H4 (cell line): ENCODE measurements around the gene CXCL3. TPM values are rescaled to one million over a fixed set of nuclear protein-coding genes. Genes with fewer than 3 reads are reported as not detected.
"Not testable (repeated sequence)": the region's sequence is repeated elsewhere in the genome, so short reads cannot be mapped to it uniquely, and the experiment has no call there.

Experiments used
- DNase-seq: peaks from one replicate; pipeline ENCODE4 v3.0.0-alpha.2; 2015; ENCODE audit warnings: low spot score
- total RNA-seq: library from RNA; depleted of rRNA; stranded (reverse); fragments of >200 nt; shearing (Covaris generic); gene quantifications from 2 replicates; pipeline ENCODE4 v1.2.3, GENCODE V29; 2014; rRNA removed

Gene CXCL3
- total RNA-seq = 0.53 and 3.8 TPM in 2 replicates

DNA sequence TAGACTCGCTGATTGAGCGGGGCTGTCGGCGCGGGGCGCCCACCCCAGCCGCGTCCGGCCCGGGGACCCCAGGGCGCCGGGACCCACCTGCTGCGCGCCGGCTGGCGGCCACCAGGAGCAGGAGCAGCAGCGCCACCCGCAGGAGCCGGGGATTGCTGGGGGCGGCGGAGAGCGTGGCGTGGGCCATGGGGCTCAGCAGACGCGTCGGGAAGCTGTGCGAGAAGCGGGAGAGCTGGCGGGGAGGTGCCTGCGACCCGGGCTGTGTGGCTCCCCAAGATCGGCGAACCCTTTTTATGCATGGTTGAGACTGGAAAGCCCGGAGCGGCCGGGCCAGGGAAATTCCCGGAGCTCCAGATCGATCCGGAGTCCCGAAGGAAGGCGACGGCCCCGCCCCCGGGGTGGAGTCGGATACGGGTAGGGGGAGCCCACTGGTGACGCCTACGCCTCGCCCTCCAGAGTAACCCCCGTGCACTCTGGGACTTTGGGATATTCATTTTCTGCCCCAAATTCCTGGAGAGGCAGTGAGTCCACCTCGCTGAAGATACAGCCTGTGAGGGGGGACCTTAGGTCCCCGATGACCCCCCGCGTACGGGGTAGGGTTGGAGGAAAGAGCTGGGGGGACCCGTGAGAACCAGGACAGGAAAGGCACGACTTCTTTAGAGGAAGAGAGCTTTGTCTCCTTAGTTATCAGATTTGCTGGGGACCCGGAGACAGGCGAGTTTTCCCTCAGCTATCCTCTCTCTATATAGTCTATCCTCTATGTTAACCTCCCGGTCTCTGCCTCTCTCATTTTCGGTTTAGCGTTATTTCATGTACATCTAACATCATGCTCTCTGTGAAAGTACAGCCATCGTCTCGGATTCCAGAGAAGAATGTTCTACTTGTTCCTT, at the start of gene CXCL3:
Gene CXCL3, minus strand, starts transcription at position 265 of the 890 bp plus-strand sequence. Its CDS starts 78 bp downstream, at position 187.
- DNase-seq = peak; percentile 36

DNA sequence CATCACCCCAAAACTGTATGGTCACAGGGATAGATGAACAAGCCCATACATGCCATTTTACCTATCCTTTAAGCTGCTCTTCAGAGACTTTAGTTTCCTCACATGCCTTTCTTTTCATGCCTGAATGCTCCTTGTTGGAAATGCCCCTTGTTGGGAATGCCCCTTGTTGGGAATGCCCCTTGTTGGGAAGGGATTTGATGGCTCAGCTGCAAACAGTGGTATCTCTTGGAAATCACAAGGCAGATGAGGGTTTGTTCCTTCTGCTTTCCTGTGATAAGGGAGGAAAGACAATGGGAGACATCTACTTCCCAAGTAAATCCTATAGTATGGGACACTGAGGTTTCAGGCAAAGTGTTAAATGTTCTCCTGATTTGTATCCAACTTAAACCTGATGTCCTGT, 49.0 kb upstream of the CXCL3 start:
- no peak for DNase-seq

DNA sequence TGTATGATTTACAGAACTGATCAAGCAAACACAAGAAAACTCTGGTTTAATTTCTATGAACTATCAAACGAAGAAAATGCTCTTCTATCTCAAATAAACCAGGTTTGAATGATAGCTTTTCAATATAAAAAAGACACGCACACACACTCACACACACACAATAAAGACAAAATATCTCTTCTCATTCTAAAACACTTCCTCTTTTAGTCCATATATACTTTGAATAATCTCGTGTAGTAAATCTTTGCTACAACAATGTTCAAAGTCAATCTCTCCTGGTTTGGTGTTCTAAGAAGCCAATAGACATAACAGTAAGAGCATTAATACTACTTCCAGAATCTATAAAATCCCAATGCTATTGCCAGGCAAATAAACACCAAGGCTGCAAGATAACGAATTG, 47.2 kb upstream of the CXCL3 start:
- no peak for DNase-seq

DNA sequence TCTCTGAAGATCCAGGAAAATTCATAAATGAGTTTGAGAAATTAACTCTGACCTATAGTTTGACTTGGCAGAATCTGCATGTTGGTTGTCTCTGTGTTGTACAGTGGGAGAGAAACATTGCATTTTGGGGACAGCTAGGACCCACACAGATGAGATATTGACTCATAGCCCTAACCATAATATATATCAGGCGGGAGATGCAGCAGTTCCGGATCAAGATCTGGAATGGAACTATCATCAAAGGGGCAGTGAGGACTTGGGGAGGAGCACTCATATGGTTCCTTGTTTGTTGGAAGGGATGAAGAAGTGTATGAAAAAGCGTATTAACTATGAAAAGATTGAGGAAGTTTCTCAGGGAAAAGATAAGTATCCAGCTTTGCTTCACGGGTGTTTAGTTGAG, 46.5 kb upstream of the CXCL3 start:
- no peak for DNase-seq

DNA sequence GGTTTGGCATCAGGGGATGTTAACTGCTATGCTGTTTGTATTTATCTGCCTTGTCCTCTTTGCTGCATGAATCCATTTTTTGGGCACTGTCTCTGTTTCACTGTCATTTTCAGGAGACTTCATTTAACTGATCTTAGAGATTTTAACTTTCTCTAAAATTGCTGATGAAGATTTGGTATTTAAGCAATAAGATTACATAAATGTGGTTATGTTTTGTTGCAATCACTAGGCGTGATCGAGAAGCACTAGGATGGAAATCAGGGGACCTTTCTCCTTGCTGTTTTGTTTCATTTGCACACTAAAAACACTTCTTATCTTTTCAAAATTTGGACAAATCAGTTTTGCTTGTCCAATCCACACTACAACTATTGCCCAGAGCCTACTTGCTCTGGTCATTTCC, 45.1 kb upstream of the CXCL3 start:
- no peak for DNase-seq

DNA sequence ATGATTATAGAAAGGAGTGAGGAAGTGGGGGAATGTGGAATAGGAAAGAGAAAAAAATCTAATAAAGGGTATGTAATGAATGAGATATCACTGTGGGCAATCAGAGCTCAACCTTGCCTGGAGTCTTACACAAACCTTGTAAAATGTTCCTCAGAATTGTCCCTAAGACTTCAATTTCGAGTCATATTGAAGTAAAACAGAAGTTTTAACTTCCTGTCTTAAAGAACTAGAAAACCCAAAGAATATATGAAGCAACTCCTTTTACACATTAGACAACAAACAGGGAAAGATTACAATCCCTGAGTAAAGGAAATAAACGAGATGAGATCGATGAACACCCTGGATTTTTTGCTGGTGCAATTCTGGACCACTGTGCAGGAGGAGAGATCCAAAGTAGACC, 42.5 kb upstream of the CXCL3 start:
- DNase-seq = no peak

DNA sequence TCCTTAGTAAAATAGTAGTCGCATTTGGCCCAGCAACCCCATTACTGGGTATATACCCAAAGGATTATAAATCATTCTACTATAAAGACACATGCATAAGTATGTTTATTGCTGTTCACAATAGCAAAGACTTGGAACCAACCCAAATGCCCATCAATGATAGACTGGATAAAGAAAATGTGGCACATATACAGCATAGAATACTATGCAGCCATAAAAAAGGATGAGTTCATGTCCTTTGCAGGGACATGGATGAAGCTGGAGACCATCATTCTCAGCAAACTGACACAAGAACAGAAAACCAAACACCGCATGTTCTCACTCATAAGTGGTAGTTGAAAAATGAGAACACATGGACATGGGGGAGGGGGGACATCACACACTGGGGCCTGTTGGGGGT, 41.9 kb upstream of the CXCL3 start:
- DNase-seq = not testable (repeated sequence)

DNA sequence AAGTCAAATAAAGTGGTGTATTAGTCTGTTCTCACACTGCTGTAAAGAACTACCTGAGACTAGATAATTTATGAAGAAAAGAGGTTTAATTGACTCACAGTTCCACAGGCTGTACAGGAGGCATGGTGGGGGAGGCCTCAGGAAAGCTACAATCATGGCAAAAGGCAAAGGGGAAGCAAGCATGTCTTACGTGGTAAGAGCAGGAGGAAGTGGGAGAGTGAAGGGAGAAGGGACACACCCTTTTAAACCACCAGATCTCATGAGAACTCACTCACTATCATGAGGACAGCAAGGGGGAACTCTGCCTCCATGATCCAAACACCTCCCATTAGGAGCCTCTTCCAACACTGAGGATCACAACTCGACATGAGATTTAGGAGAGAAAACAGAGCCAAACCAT, 40.5 kb upstream of the CXCL3 start:
- not testable (repeated sequence) for DNase-seq

DNA sequence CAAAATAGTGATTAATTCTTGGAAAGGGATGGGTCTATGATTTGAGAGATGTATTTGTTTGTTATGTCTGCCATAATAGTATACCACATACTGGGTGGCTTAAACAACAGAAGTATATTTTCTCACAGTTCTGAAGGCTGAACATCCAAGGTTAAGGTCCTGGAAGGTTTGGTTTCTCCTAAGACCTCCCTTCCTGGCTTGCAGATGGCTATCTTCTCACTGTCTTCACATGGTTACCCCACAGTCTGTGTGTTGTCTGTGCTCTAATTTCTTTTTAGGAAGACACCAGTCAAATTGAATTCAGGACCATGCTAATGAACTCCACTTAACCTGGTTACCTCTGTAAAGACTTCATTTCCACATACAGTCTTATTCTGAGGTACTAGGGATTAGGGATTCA, 34.9 kb upstream of the CXCL3 start:
- no peak for DNase-seq

DNA sequence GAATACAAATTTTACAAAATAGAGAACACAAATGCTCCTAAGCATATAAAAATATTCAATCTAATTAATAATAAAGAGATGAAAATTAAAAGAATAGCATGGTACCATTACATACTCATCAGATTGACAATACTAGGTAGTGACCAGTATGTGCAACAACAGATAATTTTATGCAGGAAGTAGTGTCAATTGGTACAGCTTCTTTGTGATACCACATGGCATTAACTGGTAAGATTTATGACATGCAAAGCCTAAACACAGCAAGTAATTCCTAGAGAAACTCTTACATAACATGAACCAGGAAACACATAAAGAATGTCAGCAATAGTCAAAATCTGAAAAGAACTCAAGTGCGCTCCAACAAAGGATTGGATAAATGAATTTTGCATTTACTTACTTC, 34.2 kb upstream of the CXCL3 start:
- DNase-seq = no peak

DNA sequence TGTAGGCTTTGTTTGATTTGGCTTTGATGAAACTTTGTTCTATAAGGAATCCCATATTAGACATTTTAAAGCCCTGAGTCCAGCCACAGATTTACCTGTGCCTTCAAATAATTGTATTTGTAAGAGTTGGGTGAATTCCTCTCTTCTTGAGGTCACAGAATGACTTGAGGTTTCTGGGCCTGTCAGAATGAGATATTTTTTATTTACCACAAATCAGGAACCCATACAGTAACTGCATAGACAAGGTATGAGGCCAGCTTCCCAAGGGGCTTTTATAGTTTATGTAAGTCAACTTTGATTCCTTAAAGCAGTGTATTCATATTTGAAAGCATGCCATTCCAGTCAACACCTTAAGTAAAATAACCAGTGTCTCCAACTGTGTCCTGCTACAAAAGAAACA, 29.1 kb upstream of the CXCL3 start:
- DNase-seq = no peak

DNA sequence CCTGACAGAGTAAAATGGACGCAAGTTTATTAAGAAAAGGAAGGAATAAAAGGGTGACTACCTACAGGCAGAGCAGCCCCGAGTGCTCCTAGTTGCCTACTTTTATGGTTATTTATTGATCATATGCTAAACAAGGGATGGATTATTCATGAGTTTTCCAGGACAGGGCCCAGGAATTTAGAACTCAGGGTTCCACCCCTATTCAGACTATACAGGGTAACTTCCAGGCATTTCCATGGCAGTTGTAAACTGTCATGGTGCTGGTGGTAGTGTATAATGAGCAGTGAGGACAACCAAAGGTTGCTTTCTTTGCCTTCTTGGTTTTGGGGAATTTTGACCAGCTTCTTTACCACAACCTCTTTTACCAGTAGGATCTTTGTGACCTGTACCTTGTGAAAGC, 27.7 kb upstream of the CXCL3 start:
- no peak for DNase-seq

DNA sequence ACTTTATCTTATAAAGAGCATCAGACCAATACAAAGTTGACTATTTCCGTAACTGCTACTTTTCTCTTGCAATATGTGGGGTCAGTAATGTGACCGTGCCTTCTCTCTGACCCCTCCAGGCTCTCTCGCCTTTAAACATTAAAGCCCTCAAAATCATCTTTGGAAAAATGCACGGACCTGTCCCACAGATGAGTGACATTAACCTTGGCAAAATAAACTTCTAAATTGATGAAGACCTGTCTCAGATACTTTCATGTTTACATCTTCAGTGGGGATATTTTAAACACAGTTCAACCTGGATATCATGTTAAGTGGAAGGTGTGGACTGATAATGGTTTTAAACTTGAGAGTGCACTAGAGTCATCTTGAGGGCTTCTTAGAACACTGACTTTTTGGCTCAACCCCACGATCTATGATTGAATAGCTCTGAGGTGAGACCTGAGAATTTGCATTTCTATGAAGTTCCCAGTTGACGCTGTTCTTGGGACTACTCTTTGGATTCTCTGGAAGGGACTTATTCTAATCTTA, 26.7 kb upstream of the CXCL3 start:
- no peak for DNase-seq

DNA sequence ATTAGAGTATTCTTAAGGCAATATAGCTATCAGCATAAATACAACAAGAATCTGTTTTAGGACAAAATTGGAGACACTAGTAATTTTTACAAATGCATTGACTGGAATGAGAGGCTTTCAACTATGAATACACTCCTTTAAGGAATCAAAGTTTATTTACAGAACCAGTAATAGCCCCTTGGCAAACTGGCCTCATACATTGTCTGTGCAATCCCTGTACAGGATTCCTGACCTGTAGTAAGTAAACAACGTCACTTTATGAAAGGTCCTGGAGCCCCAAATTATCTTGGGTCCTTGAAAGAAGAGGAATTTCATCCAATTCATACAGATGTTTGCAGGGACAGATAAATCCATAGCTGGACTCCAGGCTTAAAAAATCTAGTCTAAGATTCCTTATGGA, 25.4 kb upstream of the CXCL3 start:
- DNase-seq = no peak

DNA sequence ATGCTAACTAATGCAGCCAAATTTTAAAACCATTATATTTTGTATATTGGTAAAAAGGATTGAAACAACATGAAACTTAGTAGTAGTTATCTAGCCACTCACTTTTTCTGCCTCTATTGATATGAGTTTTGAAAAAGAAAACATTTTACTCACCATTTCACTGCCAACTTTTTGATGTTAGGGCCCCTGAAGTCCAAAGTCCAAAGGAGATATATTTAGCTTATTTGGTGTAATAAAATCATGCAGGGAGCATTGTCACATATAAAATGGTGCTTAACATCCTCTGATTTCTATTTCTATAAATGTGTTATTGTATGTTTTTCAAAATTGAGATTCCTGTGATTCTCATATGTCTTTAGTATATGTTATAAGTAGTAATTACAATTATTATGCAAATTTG, 24.5 kb upstream of the CXCL3 start:
- DNase-seq = no peak

DNA sequence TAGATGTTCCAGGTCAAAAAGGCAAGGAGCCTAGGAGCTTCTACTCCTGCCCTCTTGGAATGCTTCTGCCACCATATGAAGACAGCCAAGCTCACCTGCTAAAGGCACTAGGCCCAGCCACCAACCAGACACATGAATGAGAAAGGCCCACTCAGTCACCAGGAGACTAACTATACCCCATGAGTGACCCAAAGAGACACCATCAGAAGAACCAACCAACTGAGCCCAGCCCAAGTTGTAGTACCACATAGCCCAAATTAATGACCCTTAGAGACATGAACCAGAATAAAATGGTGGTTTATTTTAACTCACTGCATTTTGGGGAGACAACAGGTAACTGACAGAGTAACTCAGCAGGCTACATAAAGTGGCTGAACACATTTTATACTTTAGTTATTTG, 22.9 kb upstream of the CXCL3 start:
- no peak for DNase-seq

DNA sequence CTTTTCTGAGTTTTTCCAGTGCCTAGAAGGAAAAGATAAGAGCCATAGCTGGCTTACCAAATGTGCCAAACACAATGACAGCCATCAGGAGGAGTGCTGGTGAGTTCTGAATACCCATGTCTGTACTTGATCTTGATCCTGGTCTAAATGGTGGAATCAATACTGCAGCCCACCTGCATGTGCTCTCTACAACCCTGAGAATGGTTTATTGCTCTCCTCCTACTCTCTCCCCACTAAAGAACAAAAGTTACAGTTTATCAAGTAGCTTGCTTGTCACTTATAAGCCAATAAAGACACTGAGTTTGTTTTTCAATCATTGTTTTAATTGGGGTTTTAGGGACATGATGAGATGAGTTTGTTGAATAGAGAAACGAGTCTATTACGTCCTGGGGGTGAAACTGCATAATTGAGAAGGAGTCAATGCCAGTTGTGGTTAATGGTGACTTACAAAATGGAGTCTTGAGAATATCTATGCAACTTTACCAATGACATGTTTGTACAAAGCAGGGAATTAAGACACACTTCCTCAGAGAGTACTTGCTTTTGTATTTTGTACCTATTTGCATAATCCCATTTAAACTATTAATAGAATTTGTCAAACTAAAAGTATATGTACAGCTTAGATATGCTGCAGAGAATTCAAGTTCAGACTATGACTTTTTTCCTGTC, 20.8 kb upstream of the CXCL3 start:
- DNase-seq = no peak

DNA sequence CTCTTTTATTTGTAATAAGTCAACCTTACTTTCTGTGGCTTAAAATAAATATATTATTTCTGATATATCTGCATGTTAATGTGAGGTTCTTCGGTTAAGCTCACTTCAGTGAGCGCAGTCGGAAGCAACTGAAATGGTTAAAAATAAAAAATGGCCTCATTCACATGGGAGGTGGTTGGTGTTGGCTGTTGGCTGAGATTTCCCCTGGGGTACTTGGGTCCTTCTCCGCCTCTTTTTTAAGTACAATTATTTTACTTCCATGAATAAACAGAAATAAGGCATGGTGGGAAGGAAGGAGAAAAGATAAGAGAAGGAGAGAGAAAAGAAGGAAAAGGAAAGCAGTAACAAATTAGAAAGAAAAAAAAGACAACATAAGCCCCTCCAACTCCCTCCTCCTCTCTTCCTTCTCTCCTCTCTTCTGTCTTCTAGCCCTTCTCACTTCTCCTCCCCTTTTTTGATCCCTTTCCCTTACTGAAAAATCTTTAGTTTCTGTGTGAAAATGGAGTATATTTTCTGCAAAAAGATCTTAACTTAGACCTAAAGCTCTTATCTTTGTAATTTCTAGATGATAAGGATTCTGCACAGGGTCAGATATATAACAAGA, 19.7 kb upstream of the CXCL3 start:
- DNase-seq = no peak

DNA sequence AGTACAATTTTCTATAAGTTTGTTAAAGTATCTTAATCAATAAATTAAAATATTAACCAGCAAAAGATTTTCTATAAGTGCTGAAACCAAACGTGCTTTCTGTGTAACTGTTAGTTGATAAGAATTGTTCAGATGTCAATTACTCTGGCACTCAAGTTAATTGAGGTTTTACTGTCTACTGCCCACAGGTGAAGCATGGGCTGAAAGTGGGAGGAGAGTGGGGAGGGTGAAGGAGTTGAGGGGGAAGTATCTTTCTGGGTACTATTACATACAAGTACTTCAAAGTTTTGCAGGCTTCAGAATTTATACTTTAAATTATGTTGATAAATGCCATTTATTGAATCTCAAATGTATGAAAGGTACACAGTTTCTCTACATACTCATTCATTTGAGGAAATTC, 19.1 kb upstream of the CXCL3 start:
- no peak for DNase-seq

DNA sequence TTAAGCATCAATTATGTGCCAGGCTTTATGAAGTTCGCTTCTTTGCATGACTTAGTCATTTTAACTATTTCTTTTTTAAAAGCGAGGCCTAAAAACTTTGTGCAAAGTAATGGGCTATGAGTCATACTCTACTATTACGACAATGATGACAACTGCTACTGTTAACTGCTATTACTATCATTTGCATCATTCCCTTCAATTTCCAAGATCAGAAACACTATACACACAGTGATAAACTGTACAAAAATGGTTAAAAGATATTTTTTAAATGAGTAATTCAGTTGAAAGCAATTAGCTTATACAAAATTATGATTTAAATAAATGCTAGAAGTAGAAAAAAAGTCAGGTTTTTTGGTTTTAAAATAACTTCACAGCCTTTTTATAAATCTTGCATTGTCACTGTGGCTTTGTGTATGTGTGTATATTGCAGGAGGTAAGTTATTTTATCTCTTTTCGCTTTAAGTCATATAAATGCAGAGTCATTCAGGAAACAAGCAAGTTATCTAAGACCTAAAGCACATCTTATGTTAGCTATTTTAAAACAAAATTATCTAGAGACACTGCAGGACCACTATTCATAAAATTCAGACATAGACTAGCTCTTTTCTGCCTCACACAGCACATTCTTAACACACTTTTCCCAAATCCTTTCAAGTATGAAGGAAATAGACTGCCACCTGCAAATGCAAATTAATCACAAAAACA, 18.5 kb upstream of the CXCL3 start:
- DNase-seq = peak; percentile 76

DNA sequence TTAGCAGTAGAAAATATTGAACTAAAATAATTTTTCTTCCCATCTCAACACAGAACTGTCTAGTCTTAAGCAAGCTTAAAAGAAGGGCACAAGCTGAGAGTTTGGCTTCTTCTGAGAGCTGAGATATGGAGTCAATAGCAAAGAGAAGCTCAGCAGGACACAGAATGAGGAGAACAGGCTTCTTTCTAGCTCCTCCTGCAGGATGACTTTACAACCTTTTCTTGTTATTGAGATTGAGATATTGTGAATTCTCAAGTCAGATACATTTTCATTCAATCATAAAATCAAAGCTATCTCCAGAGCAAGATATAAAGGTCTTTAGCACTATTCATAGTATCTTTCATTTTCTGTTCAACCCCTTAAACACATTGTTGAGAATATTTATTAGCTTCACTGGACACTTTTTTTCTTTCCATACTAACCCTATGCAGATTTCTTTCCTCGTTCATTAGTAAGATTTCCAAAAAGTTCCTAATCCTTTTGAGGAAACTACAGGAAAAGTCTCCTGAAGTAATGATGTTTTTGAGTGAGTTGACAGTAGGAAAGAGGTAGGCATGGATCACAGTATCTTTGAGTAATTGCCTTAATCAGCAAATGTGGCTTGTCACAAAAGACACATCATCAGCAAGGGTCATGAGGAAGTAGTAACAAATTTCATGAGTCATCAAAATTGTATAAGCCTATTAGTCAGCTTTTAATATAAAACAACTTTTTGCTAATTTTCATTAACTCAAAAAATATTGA, 17.8 kb upstream of the CXCL3 start:
- DNase-seq = peak; percentile 74
